ENCODE data around the gene H6PD.

- TF ChIP-seq YY1 (IDR thresholded peaks at IDR 0.05; ENCODE audit: insufficient read depth, insufficient read length) (no peak), SUZ12 (IDR thresholded peaks at IDR 0.05; ENCODE audit: extremely low read depth, insufficient read depth, insufficient read length) (no peak), ZNF274 (IDR thresholded peaks at IDR 0.05; ENCODE audit: low read depth, low read length) (no peak)
Measured at GRCh38 chr1:9207715-9208114, 26.9 kb upstream of the H6PD start.
